Hepatocyte (in vitro differentiated cells): ENCODE measurements around the gene PSMG4.

Source experiments
- EZH2 ChIP-seq: fragments of 200-600 bp; sonication (generic); IDR thresholded peaks from 2 replicates; pipeline ENCODE4 v1.6.1; 2016; ENCODE audit warnings: antibody characterized with exemption, mild to moderate bottlenecking, borderline replicate concordance
- EZH2phosphoT487 ChIP-seq: fragments of 200-600 bp; sonication (generic); IDR thresholded peaks from one replicate; pipeline ENCODE4 v1.6.1; 2018; ENCODE audit warnings: antibody characterized with exemption, mild to moderate bottlenecking, low read depth, moderate library complexity; ENCODE audit not compliant: unreplicated experiment, severe bottlenecking
- TF ChIP-seq, protein P1 (sequence below): fragments of 200-600 bp; sonication (generic); IDR thresholded peaks from 2 replicates; pipeline ENCODE4 v1.5.1; 2016; ENCODE audit warnings: antibody characterized with exemption, mild to moderate bottlenecking; ENCODE audit not compliant: poor library complexity

DNA sequence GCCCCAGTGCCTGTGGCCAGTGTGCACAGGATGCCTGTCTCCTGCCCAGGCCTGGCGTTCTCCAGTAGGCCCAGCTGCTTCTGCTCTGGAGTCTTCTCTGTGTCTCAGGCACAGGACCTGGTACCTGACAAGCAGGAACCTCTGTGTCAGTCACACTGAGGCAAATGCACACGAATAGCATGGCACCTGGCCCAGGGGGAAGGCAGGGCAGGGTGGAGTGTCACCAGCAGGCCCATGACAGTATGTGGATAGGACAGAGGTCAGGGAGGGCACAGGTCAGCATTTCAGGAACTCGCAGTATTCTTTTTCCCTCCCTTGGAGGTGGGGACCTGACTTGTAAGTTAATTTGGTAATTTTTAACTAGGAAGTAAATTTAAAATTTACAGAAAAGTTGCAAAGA, 5.6 kb downstream of the PSMG4 start:
- TF ChIP-seq, protein P1, sequence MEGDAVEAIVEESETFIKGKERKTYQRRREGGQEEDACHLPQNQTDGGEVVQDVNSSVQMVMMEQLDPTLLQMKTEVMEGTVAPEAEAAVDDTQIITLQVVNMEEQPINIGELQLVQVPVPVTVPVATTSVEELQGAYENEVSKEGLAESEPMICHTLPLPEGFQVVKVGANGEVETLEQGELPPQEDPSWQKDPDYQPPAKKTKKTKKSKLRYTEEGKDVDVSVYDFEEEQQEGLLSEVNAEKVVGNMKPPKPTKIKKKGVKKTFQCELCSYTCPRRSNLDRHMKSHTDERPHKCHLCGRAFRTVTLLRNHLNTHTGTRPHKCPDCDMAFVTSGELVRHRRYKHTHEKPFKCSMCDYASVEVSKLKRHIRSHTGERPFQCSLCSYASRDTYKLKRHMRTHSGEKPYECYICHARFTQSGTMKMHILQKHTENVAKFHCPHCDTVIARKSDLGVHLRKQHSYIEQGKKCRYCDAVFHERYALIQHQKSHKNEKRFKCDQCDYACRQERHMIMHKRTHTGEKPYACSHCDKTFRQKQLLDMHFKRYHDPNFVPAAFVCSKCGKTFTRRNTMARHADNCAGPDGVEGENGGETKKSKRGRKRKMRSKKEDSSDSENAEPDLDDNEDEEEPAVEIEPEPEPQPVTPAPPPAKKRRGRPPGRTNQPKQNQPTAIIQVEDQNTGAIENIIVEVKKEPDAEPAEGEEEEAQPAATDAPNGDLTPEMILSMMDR, result no peak
- no peak for TF ChIP-seq EZH2
- no peak for TF ChIP-seq EZH2phosphoT487
